Sigmoid colon (tissue), 7 donors: ENCODE results near the gene DCAF5. TPM values are rescaled to one million over a fixed set of nuclear protein-coding genes. Genes with fewer than 3 reads are reported as not detected.

Source experiments
- DNase-seq: peaks from one replicate; pipeline ENCODE4 v3.0.0-alpha.2; 2019
- H3K27ac ChIP-seq, 4 donors: fragments of 200-600 bp; sonication (generic); one replicate each; pipeline ENCODE4 v1.5.1; 2016 to 2019; ENCODE audit warnings: mild to moderate bottlenecking in 1 of 4
- H3K27me3 ChIP-seq, 3 donors: fragments of 200-600 bp; sonication (generic); one replicate each; pipeline ENCODE4 v1.5.1; 2019; ENCODE audit warnings: mild to moderate bottlenecking in 1 of 3
- H3K36me3 ChIP-seq, 4 donors: fragments of 200-600 bp; sonication (generic); one replicate each; pipeline ENCODE4 v1.5.1; 2016 to 2019
- H3K4me1 ChIP-seq, 4 donors: fragments of 200-600 bp; sonication (generic); one replicate each; pipeline ENCODE4 v1.5.1; 2017 to 2019
- H3K4me3 ChIP-seq, 4 donors: fragments of 200-600 bp; sonication (generic); one replicate each; pipeline ENCODE4 v1.5.1; 2017 to 2019; ENCODE audit warnings: mild to moderate bottlenecking in 2 of 4, moderate library complexity in 1 of 4
- H3K9me3 ChIP-seq, 4 donors: fragments of 200-600 bp in 3 of 4; sonication (generic) in 3 of 4; one replicate each; pipeline versions ENCODE4 v1.5.1 to v1.6.1; 2013 to 2019
- EP300 ChIP-seq, 4 donors: sonication (generic); formaldehyde crosslinking; IDR thresholded peaks; one replicate each; pipeline ENCODE4 v1.6.1; 2017; ENCODE audit warnings: antibody characterized with exemption in 4 of 4
- POLR2A ChIP-seq, 2 donors: fragments of 450-650 bp; IDR thresholded peaks; one replicate each; pipeline ENCODE4 v1.6.1; 2016; ENCODE audit warnings: antibody characterized with exemption in 2 of 2, mild to moderate bottlenecking in 2 of 2, moderate library complexity in 2 of 2
- POLR2AphosphoS5 ChIP-seq, 4 donors: sonication (generic); formaldehyde crosslinking; IDR thresholded peaks; one replicate each; pipeline ENCODE4 v1.6.1; 2017; ENCODE audit warnings: antibody characterized with exemption in 4 of 4
- WGBS, 2 donors: extraction: QIAGEN DNeasy Blood & Tissue Kit; methylation state at CpG; one replicate each; pipeline ENCODE4 v1.1.7; 2013; 5-methylcytosine and 5-hydroxymethylcytosine counted together
- intact Hi-C: fragments of 100-400 bp; cut with DNase I; formaldehyde crosslinking; loops from one replicate; pipeline ENCODE4 v1.15.1; 2023
- polyA plus RNA-seq, 3 donors: library from polyadenylated mRNA; stranded (reverse); fragments of 200-250 nt; gene quantifications; one replicate each; pipeline ENCODE4 v1.2.3, GENCODE V29; 2013
- total RNA-seq, 4 donors: library from RNA; depleted of rRNA; stranded (reverse); fragments of >200 nt; gene quantifications; one replicate each; pipeline ENCODE4 v1.1.0, GENCODE V29; 2016
- TF ChIP-seq, protein P1 (sequence below), 4 experiments: fragments of 450-650 bp in 3 of 4; fragments of 200-600 bp in 1 of 4; IDR thresholded peaks; one replicate each; pipeline ENCODE4 v1.5.1; 2016 to 2019; ENCODE audit warnings: antibody characterized with exemption in 4 of 4, mild to moderate bottlenecking in 3 of 4, moderate library complexity in 2 of 4
- donor health status: healthy with polysubstance abuse.
- donor health status: Bipolar disorder and iron deficiency.
- donor health status: healthy.

Gene DCAF5
- total and polyA plus RNA-seq, 7 donors: 13.2 to 56.8 (median 36.4) TPM

DNA sequence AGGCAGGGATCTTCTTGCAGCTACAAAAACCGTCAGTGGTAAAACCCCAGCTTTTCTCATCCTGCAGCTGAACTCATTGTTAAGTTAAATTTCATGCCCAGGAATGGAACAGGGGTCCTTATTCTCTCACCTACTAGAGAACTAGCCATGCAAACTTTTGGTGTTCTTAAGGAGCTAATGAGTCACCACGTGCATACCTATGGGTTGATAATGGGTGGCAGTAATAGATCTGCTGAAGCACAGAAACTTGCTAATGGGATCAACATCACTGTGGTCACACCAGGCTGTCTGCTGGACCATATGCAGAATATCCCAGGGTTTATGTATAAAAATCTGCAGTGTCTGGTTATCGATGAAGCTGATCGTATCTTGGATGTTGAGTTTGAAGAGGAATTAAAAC is 68.9 kb downstream of the DCAF5 start:
- intact Hi-C loops: no loop called here
- WGBS, 2 donors: 93 to 95% methylated on average over 4 of the region's 4 CpGs

DNA sequence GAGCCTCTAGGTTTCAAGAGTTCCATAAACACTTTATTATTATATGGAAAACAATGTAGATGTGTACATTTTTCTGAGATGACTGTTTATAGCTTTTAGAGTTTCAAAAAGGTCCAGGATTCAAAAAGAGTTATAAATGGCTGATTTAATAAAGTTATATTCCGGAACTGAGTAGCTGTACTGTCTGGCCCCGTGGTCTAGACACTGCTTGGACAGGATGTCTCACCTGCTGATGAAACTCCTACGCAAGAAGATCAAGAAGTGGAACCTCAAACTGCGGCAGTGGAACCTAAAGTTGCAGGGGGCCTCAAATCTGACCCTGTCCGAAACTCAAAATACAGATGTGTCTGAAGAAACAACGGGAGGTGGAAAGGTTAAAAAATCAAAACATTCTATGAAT is 69.7 kb downstream of the DCAF5 start:
- intact Hi-C loops: no loop called here
- Histone ChIP-seq H3K4me3 (no peak overlapping the region), H3K9me3 (no peaks in the 10 kb centered on the region), H3K27me3 (no peaks in the 10 kb centered on the region), H3K27ac (peak overlapping the region in 2 of 4 donors; percentile 27 to 86), H3K4me1 (peaks cover 0 to 49% (median 40%) of the 10 kb centered on the region in 4 donors), H3K36me3 (peaks cover 0 to 29% (median 0%) of the 10 kb centered on the region in 4 donors)
- 93 to 96% methylated on average over 6 of the region's 6 CpGs for WGBS, 2 donors
- DNase-seq: no peak
- TF ChIP-seq EP300 (IDR thresholded peaks at IDR 0.05) (no peak), POLR2A (IDR thresholded peaks at IDR 0.05) (no peak), POLR2AphosphoS5 (IDR thresholded peaks at IDR 0.05) (no peak)
- TF ChIP-seq, protein P1, sequence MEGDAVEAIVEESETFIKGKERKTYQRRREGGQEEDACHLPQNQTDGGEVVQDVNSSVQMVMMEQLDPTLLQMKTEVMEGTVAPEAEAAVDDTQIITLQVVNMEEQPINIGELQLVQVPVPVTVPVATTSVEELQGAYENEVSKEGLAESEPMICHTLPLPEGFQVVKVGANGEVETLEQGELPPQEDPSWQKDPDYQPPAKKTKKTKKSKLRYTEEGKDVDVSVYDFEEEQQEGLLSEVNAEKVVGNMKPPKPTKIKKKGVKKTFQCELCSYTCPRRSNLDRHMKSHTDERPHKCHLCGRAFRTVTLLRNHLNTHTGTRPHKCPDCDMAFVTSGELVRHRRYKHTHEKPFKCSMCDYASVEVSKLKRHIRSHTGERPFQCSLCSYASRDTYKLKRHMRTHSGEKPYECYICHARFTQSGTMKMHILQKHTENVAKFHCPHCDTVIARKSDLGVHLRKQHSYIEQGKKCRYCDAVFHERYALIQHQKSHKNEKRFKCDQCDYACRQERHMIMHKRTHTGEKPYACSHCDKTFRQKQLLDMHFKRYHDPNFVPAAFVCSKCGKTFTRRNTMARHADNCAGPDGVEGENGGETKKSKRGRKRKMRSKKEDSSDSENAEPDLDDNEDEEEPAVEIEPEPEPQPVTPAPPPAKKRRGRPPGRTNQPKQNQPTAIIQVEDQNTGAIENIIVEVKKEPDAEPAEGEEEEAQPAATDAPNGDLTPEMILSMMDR (IDR thresholded peaks at IDR 0.05): no peak

More for the DNA sequence above, 68.9 kb downstream of the DCAF5 start:
- Histone ChIP-seq H3K4me1 (peaks cover 0 to 49% (median 37%) of the 10 kb centered on the region in 4 donors), H3K36me3 (peaks cover 0 to 29% (median 0%) of the 10 kb centered on the region in 4 donors), H3K4me3 (no peak overlapping the region), H3K27me3 (no peaks in the 10 kb centered on the region), H3K9me3 (no peaks in the 10 kb centered on the region), H3K27ac (peak overlapping the region in 2 of 4 donors; percentile 86 to 88)
- DNase-seq: no peak
- TF ChIP-seq POLR2A (IDR thresholded peaks at IDR 0.05) (no peak), POLR2AphosphoS5 (IDR thresholded peaks at IDR 0.05) (no peak), EP300 (IDR thresholded peaks at IDR 0.05) (no peak)
- TF ChIP-seq, protein P1 (IDR thresholded peaks at IDR 0.05): no peak

DNA sequence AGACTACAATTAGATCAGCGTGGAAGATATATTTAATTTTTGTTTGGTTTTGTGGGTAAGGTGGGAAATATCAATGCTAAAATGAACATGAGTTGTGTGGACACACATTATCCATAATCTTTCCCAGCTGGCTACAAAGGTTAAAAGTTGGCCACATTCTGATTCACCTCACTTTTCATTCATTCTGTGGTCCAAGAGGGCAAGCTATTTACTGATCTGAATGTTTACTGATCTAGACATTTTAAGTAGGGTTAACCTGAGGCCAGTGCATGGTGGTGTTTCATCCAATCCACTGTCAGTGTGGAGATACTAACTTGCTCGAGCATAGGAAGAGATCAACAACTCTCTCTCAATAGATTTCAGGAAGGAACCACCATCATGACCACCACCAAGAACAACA is 71.6 kb downstream of the DCAF5 start:
- intact Hi-C loops: no loop called here
- no peak for DNase-seq
- TF ChIP-seq POLR2AphosphoS5 (IDR thresholded peaks at IDR 0.05) (no peak), POLR2A (IDR thresholded peaks at IDR 0.05) (no peak), EP300 (IDR thresholded peaks at IDR 0.05) (no peak)
- TF ChIP-seq, protein P1 (IDR thresholded peaks at IDR 0.05): no peak
- peak overlapping the region; percentile 11 to 86 (median 84) for H3K27ac ChIP-seq
- peaks cover 0 to 29% (median 0%) of the 10 kb centered on the region in 4 donors for H3K36me3 ChIP-seq
- WGBS, 2 donors: 63 to 89% methylated on average over 2 of the region's 2 CpGs
- peaks cover 0 to 49% (median 38%) of the 10 kb centered on the region in 4 donors for H3K4me1 ChIP-seq
- H3K9me3 ChIP-seq: no peaks in the 10 kb centered on the region
- no peaks in the 10 kb centered on the region for H3K27me3 ChIP-seq
- H3K4me3 ChIP-seq: no peak overlapping the region

DNA sequence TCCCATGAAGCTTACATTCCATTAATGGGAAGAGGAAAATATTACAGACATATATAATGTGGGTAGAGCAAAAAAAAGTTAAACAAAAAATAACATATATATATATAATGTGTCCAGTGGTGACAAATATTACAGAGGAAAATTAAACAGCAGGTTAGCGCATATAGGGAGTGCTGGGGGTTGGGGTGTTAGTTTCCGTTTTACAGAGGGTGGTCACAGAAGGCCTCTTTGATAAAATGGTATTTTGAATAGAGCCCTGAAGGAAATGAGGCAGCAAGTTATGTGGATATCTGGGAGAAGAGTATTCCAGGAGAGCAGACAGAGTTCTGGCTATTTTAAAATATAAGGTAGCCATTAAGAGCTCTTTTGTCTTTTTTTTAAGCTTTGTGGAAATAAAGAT is 73.2 kb downstream of the DCAF5 start:
- Histone ChIP-seq H3K4me3 (no peak overlapping the region), H3K27ac (peak overlapping the region; percentile 70 to 86 (median 84)), H3K36me3 (peaks cover 0 to 32% (median under 1%) of the 10 kb centered on the region in 4 donors), H3K27me3 (no peaks in the 10 kb centered on the region), H3K4me1 (peaks cover 0 to 43% (median 34%) of the 10 kb centered on the region in 4 donors), H3K9me3 (no peaks in the 10 kb centered on the region)
- DNase-seq: no peak
- intact Hi-C loops: no loop called here
- 91% methylated on average over 2 of the region's 2 CpGs for WGBS, 2 donors
- TF ChIP-seq POLR2AphosphoS5 (IDR thresholded peaks at IDR 0.05): no peak
- TF ChIP-seq EP300 (IDR thresholded peaks at IDR 0.05): no peak
- TF ChIP-seq, protein P1 (IDR thresholded peaks at IDR 0.05): no peak
- TF ChIP-seq POLR2A (IDR thresholded peaks at IDR 0.05): no peak
